MM.1S (cell line): ENCODE data around the gene KCNH4.
"Not testable (repeated sequence)": the region's sequence is repeated elsewhere in the genome, so short reads cannot be mapped to it uniquely, and the experiment has no call there.

Source experiments
- DNase-seq: peaks from one replicate; pipeline ENCODE4 v3.0.0-alpha.2; 2015
- H2AFZ ChIP-seq: fragments of 300-600 bp; sonication (generic); 2 replicates; pipeline ENCODE4 v1.6.0; 2016; ENCODE audit warnings: antibody characterized with exemption, low read length
- H3F3A ChIP-seq: fragments of 300-600 bp; sonication (generic); 2 replicates; pipeline ENCODE4 v1.6.1; 2016; ENCODE audit warnings: mild to moderate bottlenecking, antibody characterized with exemption, low read length, moderate library complexity, mixed read lengths; ENCODE audit not compliant: insufficient read depth
- H3K27ac ChIP-seq: fragments of 300-600 bp; sonication (generic); 2 replicates; pipeline ENCODE4 v1.5.1; 2016; ENCODE audit warnings: mild to moderate bottlenecking, low read length
- H3K27me3 ChIP-seq: fragments of 300-600 bp; sonication (generic); replicated peaks from 2 replicates; pipeline ENCODE4 v1.6.0; 2016; ENCODE audit warnings: low read length; ENCODE audit not compliant: insufficient read depth
- H3K36me3 ChIP-seq: fragments of 300-600 bp; sonication (generic); replicated peaks from 2 replicates; pipeline ENCODE4 v1.6.1; 2016; ENCODE audit warnings: mild to moderate bottlenecking, low read length, mixed read lengths; ENCODE audit not compliant: insufficient read depth
- H3K4me1 ChIP-seq: fragments of 300-600 bp; sonication (generic); 2 replicates; pipeline ENCODE4 v1.6.1; 2016; ENCODE audit warnings: low read length, mixed read lengths
- H3K4me2 ChIP-seq: fragments of 300-600 bp; sonication (generic); 2 replicates; pipeline ENCODE4 v1.6.0; 2016; ENCODE audit warnings: low read depth, low read length
- H3K4me3 ChIP-seq: fragments of 300-600 bp; sonication (generic); 2 replicates; pipeline ENCODE4 v1.5.1; 2016; ENCODE audit warnings: low read length, mixed read lengths
- H3K79me2 ChIP-seq: fragments of 300-600 bp; sonication (generic); 2 replicates; pipeline ENCODE4 v1.6.1; 2016; ENCODE audit warnings: mixed run types, low read length, mixed read lengths
- H3K9ac ChIP-seq: fragments of 300-600 bp; sonication (generic); 2 replicates; pipeline ENCODE4 v1.6.1; 2016; ENCODE audit warnings: low read length, mixed read lengths
- H3K9me2 ChIP-seq: fragments of 300-600 bp; sonication (generic); replicated peaks from 2 replicates; pipeline ENCODE4 v1.6.1; 2016; ENCODE audit warnings: mild to moderate bottlenecking, low read length, mixed read lengths; ENCODE audit not compliant: insufficient read depth
- H3K9me3 ChIP-seq: fragments of 300-600 bp; sonication (generic); replicated peaks from 2 replicates; pipeline ENCODE4 v1.6.1; 2016; ENCODE audit warnings: mild to moderate bottlenecking, low read length, mixed read lengths; ENCODE audit not compliant: insufficient read depth
- H4K20me1 ChIP-seq: fragments of 300-600 bp; sonication (generic); 2 replicates; pipeline ENCODE4 v1.6.1; 2016; ENCODE audit warnings: mild to moderate bottlenecking, low read length, moderate library complexity, mixed read lengths; ENCODE audit not compliant: insufficient read depth
- CTCF ChIP-seq: fragments of 300-600 bp; sonication (generic); IDR thresholded peaks from 2 replicates; pipeline ENCODE4 v1.5.1; 2016; ENCODE audit warnings: antibody characterized with exemption, low read length, mixed read lengths
- EZH2 ChIP-seq: fragments of 300-600 bp; sonication (generic); optimal IDR thresholded peaks from 2 replicates; pipeline ENCODE3; 2017; ENCODE audit warnings: low read depth, mild to moderate bottlenecking, antibody characterized with exemption, low read length, mixed read lengths
- EZH2phosphoT487 ChIP-seq: fragments of 300-600 bp; sonication (generic); IDR thresholded peaks from 2 replicates; pipeline ENCODE4 v1.6.1; 2018; ENCODE audit warnings: antibody characterized with exemption, low read length

The KCNH4 gene

GRCh38 chr17:42142371-42142896 is 38.5 kb downstream of the KCNH4 start:
- Histone ChIP-seq H4K20me1 (peaks cover 3% of the 10 kb centered on the region; the same call in 1 of the 2 replicates), H3K9ac (no peak overlapping the region), H3K4me1 (no peaks in the 10 kb centered on the region), H3K36me3 (no peaks in the 10 kb centered on the region), H3K9me3 (no peaks in the 10 kb centered on the region), H3K79me2 (peaks cover 86% of the 10 kb centered on the region), H3K4me3 (no peak overlapping the region), H3K27me3 (no peaks in the 10 kb centered on the region), H2AFZ (no peak overlapping the region), H3K27ac (no peak overlapping the region), H3F3A (no peaks in the 10 kb centered on the region), H3K9me2 (no peaks in the 10 kb centered on the region), H3K4me2 (no peak overlapping the region)
- TF ChIP-seq EZH2phosphoT487 (no peak), EZH2 (no peak), CTCF (no peak)
- no peak for DNase-seq

- H3K27ac ChIP-seq, result no peak overlapping the region
- H3K4me2 ChIP-seq, result no peak overlapping the region
- no peak overlapping the region for H3K4me3 ChIP-seq
- peaks cover 3% of the 10 kb centered on the region; the same call in 1 of the 2 replicates for H4K20me1 ChIP-seq
- H3K79me2 ChIP-seq, result peaks cover 86% of the 10 kb centered on the region
- no peaks in the 10 kb centered on the region for H3K27me3 ChIP-seq
- no peaks in the 10 kb centered on the region for H3K9me3 ChIP-seq
- H3K4me1 ChIP-seq, result no peaks in the 10 kb centered on the region
- no peaks in the 10 kb centered on the region for H3K36me3 ChIP-seq
- H3F3A ChIP-seq, result no peaks in the 10 kb centered on the region
- H2AFZ ChIP-seq, result no peak overlapping the region
- TF ChIP-seq EZH2 (no peak), CTCF (no peak), EZH2phosphoT487 (no peak)
- H3K9ac ChIP-seq, result no peak overlapping the region
- no peaks in the 10 kb centered on the region for H3K9me2 ChIP-seq
- DNase-seq, result no peak
Observed at GRCh38 chr17:42141382-42141781, 39.6 kb downstream of the KCNH4 start.

GRCh38 chr17:42140690-42141089 is 40.3 kb downstream of the KCNH4 start:
- not testable (repeated sequence) for H4K20me1 ChIP-seq, H3K4me3 ChIP-seq, H3K27ac ChIP-seq, H3K9me2 ChIP-seq, H3K9ac ChIP-seq, H3K36me3 ChIP-seq, H2AFZ ChIP-seq, H3F3A ChIP-seq, H3K9me3 ChIP-seq, H3K4me2 ChIP-seq, H3K27me3 ChIP-seq, H3K4me1 ChIP-seq, DNase-seq
- peaks cover 88% of the 10 kb centered on the region for H3K79me2 ChIP-seq

- no peak overlapping the region for H2AFZ ChIP-seq
- peaks cover 4% of the 10 kb centered on the region; the same call in 1 of the 2 replicates for H3F3A ChIP-seq
- no peak for DNase-seq
- H3K27ac ChIP-seq, result no peak overlapping the region
- peaks cover 3% of the 10 kb centered on the region; the same call in 1 of the 2 replicates for H4K20me1 ChIP-seq
- no peaks in the 10 kb centered on the region for H3K9me3 ChIP-seq
- no peaks in the 10 kb centered on the region for H3K27me3 ChIP-seq
- peaks cover 7% of the 10 kb centered on the region for H3K4me1 ChIP-seq
- no peak overlapping the region for H3K4me2 ChIP-seq
- H3K79me2 ChIP-seq, result peaks cover 90% of the 10 kb centered on the region
- no peaks in the 10 kb centered on the region for H3K9me2 ChIP-seq
- no peak overlapping the region for H3K9ac ChIP-seq
- no peaks in the 10 kb centered on the region for H3K36me3 ChIP-seq
- H3K4me3 ChIP-seq, result no peak overlapping the region
- TF ChIP-seq EZH2phosphoT487, result no peak
Observed at GRCh38 chr17:42138749-42139492, 42.0 kb downstream of the KCNH4 start.
